Common myeloid progenitor, CD34-positive (primary cell): ENCODE data around the gene REX1BD.
A peak's percentile ranks its signal among the peaks of the same experiment; 100 is the strongest.

ENCODE experiments used
- CTCF ChIA-PET: fragments of 350-600 bp; sonication (Branson Sonifier 250); formaldehyde crosslinking; loops from one replicate; lab custom pipeline; 2021; ENCODE audit warnings: antibody characterized with exemption; lab: Charles Lee
- POLR2A ChIA-PET: fragments of 350-600 bp; sonication (Branson Sonifier 250); formaldehyde crosslinking; loops from one replicate; lab custom pipeline; 2021; ENCODE audit warnings: antibody characterized with exemption; lab: Charles Lee
- DNase-seq, 3 donors: peaks; one replicate each; pipeline versions ENCODE4 v3.0.0 to v3.0.0-alpha.2; 2013
- H3K27ac ChIP-seq, 2 experiments: 1 replicate in 1 of 2; 2 replicates in 1 of 2; pipeline ENCODE4 v1.7.0; 2013; ENCODE audit warnings: inconsistent platforms in 2 of 2, low read length in 2 of 2, mild to moderate bottlenecking in 2 of 2, low read depth in 1 of 2, moderate library complexity in 1 of 2; ENCODE audit not compliant: severe bottlenecking in 2 of 2, insufficient read depth in 1 of 2, poor library complexity in 1 of 2
- H3K27me3 ChIP-seq, 5 experiments: replicated peaks in 2 of 5; 1 replicate in 3 of 5; 2 replicates in 2 of 5; pipeline versions ENCODE4 v1.6.1 to v1.7.0; 2013; ENCODE audit warnings: low read length in 4 of 5, mild to moderate bottlenecking in 2 of 5, moderate library complexity in 2 of 5, inconsistent platforms in 1 of 5; ENCODE audit not compliant: insufficient read depth in 5 of 5, control insufficient read depth in 4 of 5
- H3K36me3 ChIP-seq, 4 experiments: 1 replicate in 2 of 4; 2 replicates in 2 of 4; pipeline versions ENCODE4 v1.6.1 to v1.7.0; 2013; ENCODE audit warnings: low read length in 3 of 4, control low read depth in 1 of 4, mild to moderate bottlenecking in 1 of 4; ENCODE audit not compliant: control insufficient read depth in 4 of 4, insufficient read depth in 4 of 4
- H3K4me1 ChIP-seq, 4 experiments: 1 replicate in 3 of 4; 2 replicates in 1 of 4; pipeline versions ENCODE4 v1.6.1 to v1.7.1; 2013; ENCODE audit warnings: low read length in 3 of 4, mild to moderate bottlenecking in 3 of 4, control low read depth in 1 of 4, inconsistent platforms in 1 of 4, moderate library complexity in 1 of 4; ENCODE audit not compliant: control insufficient read depth in 4 of 4, insufficient read depth in 4 of 4; ENCODE audit errors: control extremely low read depth in 1 of 4
- H3K4me3 ChIP-seq, 7 experiments: 1 replicate in 4 of 7; 2 replicates in 3 of 7; pipeline versions ENCODE4 v1.5.1 to v1.7.0; 2013; ENCODE audit warnings: mild to moderate bottlenecking in 7 of 7, low read length in 6 of 7, moderate library complexity in 6 of 7, inconsistent platforms in 2 of 7, low read depth in 2 of 7, control low read depth in 1 of 7; ENCODE audit not compliant: insufficient read depth in 4 of 7, control insufficient read depth in 1 of 7; ENCODE audit errors: extremely low read depth in 1 of 7
- H3K9me3 ChIP-seq, 5 experiments: 1 replicate in 4 of 5; 2 replicates in 1 of 5; pipeline versions ENCODE4 v1.6.1 to v1.7.1; 2013; ENCODE audit warnings: low read length in 4 of 5, mild to moderate bottlenecking in 2 of 5, inconsistent platforms in 1 of 5, low read depth in 1 of 5, moderate library complexity in 1 of 5; ENCODE audit not compliant: control insufficient read depth in 4 of 5, insufficient read depth in 2 of 5; ENCODE audit errors: control extremely low read depth in 1 of 5
- WGBS: methylation state at CpG from one replicate; pipeline ENCODE4 v1.1.5; 2013; ENCODE audit not compliant: insufficient coverage; 5-methylcytosine and 5-hydroxymethylcytosine counted together

REX1BD gene

DNA sequence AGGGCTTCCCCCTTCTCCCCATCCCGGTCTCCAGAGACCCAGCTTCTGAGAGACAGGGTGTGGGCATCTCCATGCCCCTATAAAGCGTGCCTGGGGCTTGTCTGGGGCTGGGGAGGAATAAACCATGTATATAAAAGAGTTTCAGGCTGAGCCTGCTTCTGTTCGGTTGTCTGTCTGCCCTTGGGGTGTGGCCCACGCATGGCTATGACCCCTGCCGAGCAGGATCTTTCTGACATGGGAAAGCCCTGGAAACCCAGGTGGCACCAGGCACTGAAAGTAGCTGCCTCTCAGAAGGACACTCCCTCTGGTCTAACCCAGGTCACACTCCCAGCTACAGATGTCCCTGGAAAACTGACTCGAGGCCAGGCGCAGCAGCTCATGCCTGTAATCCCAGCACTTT lies 32.3 kb downstream of the REX1BD start:
- H3K27ac ChIP-seq: no peak overlapping the region
- DNase-seq: no peak
- H3K9me3 ChIP-seq: peaks cover 0 to 6% (median 0%) of the 10 kb centered on the region in 5 experiments
- 93% methylated on average over 3 of the region's 7 CpGs for whole genome bisulfite sequencing
- no peak overlapping the region for H3K4me3 ChIP-seq
- H3K27me3 ChIP-seq: peaks cover 0 to 23% (median 12%) of the 10 kb centered on the region in 5 experiments
- ChIA-PET CTCF (no interaction called here), POLR2A (interaction anchor here (0.6 kb wide), 1 partner anchor 64 kb away, joined by 3 read pairs; no protein-coding TSS in a partner anchor)
- H3K4me1 ChIP-seq: no peaks in the 10 kb centered on the region
- H3K36me3 ChIP-seq: no peaks in the 10 kb centered on the region

DNA sequence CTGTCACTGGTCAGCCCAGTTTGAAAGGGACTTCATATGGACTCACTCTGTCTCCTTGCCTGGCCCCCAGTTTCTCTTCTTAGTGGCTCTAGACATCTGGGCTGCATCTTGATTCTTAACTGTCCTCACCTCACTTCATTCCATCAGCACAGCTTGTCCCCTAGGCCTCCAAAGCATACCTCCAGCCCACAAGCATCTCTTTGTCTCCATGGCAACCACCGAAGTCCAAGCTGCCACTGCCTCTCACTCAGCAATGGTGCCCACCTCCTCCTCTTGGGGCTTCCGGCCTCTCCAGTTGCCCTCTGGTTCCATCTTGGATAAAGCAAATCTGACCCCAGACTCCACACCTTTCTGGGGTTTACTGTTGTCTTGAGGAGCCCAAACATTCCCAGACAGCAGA lies 38.3 kb downstream of the REX1BD start:
- POLR2A ChIA-PET: no interaction called here
- DNase-seq: no peak
- H3K27ac ChIP-seq: no peak overlapping the region
- CTCF ChIA-PET: no interaction called here
- peaks cover 0 to 3% (median 0%) of the 10 kb centered on the region in 4 experiments for H3K4me1 ChIP-seq
- 78% methylated on average over 2 of the region's 2 CpGs for WGBS
- peaks cover 0 to 5% (median 1%) of the 10 kb centered on the region in 5 experiments for H3K27me3 ChIP-seq
- H3K36me3 ChIP-seq: no peaks in the 10 kb centered on the region
- H3K9me3 ChIP-seq: no peaks in the 10 kb centered on the region
- H3K4me3 ChIP-seq: no peak overlapping the region

DNA sequence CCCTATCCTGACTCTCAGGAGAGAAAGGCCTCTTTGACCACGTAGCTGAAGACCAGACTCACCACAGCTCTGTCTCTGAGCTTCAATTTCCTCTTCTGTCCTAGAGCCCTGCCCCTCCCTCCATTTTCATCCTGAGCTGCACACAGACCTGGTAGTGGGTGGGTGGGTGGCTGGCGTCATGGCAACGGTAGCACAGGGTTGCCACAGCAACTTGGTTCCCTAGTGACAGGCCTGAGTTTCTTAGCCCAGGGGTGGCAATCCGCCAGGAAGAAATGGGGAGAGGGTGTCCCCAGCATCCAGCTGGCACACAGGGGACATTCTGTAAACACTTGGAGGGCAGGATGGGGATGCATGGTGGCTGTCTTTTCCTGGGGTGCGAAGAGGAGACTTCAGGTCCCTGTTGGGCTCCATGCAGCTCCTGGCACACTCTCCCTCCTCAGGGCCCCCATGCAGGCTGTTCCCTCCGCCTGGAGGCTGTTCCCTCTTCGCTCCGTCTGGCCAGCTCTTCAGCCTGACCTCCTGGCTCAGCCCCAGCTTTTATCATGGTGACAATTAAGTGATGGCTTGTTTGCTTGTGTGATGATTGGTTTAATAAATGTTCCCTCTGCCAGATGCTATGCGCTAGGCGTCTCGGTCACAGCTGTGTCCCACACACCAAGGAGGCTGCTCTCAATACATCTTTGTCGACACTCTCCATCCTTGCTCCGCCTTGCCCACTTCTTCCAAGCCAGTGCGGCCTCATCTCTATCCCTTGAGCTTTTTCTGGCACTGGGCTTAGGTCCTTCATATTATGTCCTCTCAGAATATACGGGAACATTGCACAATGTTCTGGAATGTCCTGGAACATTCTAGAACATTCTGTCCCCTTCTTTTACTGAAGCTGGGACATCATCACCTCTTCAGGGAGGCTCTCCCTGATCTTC lies 40.8 kb downstream of the REX1BD start:
- CTCF ChIA-PET: interaction anchor here (1.1 to 2.4 kb wide), 4 partner anchors 15 to 47 kb away, joined by 3 to 7 read pairs (median 4); no protein-coding TSS in a partner anchor
- Histone ChIP-seq H3K36me3 (no peaks in the 10 kb centered on the region), H3K27ac (no peak overlapping the region), H3K4me1 (peaks cover 0 to 3% (median 0%) of the 10 kb centered on the region in 4 experiments), H3K4me3 (no peak overlapping the region), H3K9me3 (no peaks in the 10 kb centered on the region), H3K27me3 (peaks cover 0 to 3% (median 0%) of the 10 kb centered on the region in 5 experiments)
- 85% methylated on average over 11 of the region's 15 CpGs for WGBS
- peak in 1 of 3 donors; percentile 39 for DNase-seq
- POLR2A ChIA-PET: no interaction called here

DNA sequence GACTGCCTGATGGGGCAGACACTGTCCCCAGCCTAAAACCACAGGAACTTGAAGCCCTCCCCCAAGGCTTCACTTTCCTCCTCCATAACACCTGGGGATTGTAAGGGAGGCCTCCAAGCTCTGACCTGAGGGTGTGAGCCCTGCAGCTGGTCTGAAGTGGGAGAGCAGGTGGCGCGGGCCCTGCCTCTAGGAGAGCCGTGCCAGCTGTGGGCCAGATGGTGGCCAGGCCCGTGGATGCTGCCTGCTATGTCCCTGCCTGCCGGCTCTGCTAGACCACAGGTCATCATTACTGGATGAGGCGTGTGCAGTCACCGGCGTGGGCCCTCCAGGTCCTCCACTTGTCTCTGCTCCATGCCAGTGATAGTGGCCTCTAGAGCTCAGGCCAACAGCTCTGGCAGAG lies 44.7 kb downstream of the REX1BD start:
- DNase-seq: no peak
- Histone ChIP-seq H3K9me3 (no peaks in the 10 kb centered on the region), H3K27me3 (peaks cover 0 to 4% (median 0%) of the 10 kb centered on the region in 5 experiments), H3K27ac (no peak overlapping the region), H3K36me3 (no peaks in the 10 kb centered on the region), H3K4me1 (peaks cover 0 to 22% (median 17%) of the 10 kb centered on the region in 4 experiments), H3K4me3 (no peak overlapping the region)
- 91% methylated on average over 8 of the region's 8 CpGs for WGBS
- CTCF ChIA-PET: interaction anchor here (0.6 kb wide), 2 partner anchors 57 to 491 kb away, joined by 3 read pairs; no protein-coding TSS in a partner anchor
- POLR2A ChIA-PET: no interaction called here

DNA sequence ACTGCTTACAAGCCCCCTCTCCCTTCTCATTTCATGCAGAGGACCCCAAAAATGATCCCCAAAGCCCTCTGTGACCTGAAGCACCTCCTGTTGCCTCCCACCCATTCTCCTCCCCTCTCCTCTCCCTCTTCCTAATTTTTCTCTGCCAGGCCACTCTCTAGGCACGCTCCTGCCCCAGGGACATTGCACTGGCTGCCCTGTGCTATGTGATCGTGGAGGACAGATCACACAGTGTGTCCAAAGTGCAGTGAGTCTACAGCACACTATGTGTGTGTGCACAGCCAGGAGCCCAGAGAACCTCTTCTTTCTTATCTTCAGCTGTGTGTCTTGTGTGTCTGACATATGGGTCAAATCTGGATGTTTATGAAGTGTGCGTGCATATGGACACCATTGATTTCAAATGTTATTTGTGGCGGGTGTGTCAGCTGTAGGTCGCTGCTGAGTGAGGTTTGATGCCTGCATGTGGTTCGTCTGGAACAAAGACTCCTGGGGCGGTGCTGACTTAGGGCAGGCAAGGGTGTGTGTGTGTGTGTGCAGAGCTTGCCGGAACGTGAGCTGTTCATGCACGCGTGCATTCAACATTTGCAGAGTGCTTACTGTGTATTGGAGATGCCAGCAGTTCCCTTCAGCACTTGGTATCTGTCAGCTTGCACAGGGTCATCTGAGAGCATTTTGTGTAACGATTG lies 46.2 kb downstream of the REX1BD start:
- ChIA-PET CTCF (interaction anchor here (0.6 to 1.3 kb wide), 3 partner anchors 20 to 171 kb away, joined by 3 read pairs; no protein-coding TSS in a partner anchor), POLR2A (no interaction called here)
- WGBS: 79% methylated on average over 8 of the region's 12 CpGs

DNA sequence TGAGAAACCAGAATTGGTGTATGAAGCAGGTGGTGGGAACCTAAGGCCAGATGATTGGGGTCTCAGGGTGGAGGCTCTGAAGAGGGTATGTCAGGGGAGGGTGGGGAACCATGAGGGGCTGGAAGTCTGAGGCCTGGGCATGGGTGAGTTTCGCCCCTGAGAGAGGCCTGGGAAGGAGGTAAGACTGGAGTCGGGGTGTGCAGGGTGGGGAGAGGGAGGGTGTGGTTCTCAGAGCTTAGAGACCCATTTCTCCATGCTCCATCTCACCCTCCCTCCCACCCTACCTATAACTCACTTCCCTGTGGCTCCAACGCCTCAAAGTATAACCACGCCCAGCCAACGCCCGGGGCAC lies 47.2 kb downstream of the REX1BD start:
- POLR2A ChIA-PET: no interaction called here

More for the DNA sequence above, 46.2 kb downstream of the REX1BD start:
- H3K4me1 ChIP-seq: peaks cover 0 to 21% (median 17%) of the 10 kb centered on the region in 4 experiments
- no peak overlapping the region for H3K27ac ChIP-seq
- peaks cover 0 to 4% (median 0%) of the 10 kb centered on the region in 5 experiments for H3K27me3 ChIP-seq
- H3K4me3 ChIP-seq: no peak overlapping the region
- H3K36me3 ChIP-seq: no peaks in the 10 kb centered on the region
- DNase-seq: no peak
- no peaks in the 10 kb centered on the region for H3K9me3 ChIP-seq

More for the DNA sequence above, 47.2 kb downstream of the REX1BD start:
- H3K27ac ChIP-seq: no peak overlapping the region
- 0% methylated on average over 2 of the region's 6 CpGs for WGBS
- H3K4me3 ChIP-seq: peak overlapping the region in 3 of 7 experiments; percentile 24 to 87 (median 79)
- H3K4me1 ChIP-seq: peaks cover 0 to 21% (median 17%) of the 10 kb centered on the region in 4 experiments
- H3K27me3 ChIP-seq: peaks cover 0 to 2% (median 0%) of the 10 kb centered on the region in 5 experiments
- no peaks in the 10 kb centered on the region for H3K36me3 ChIP-seq
- CTCF ChIA-PET: interaction anchor here (1.3 kb wide), 1 partner anchor 21 kb away, joined by 3 read pairs; no protein-coding TSS in a partner anchor
- no peak for DNase-seq
- no peaks in the 10 kb centered on the region for H3K9me3 ChIP-seq
